Activated CD8-positive, alpha-beta T cell treated with anti-CD3 and anti-CD28 coated beads for 36 hours (primary cell): ENCODE data around the gene ELL2. TPM values are rescaled to one million over a fixed set of nuclear protein-coding genes. Genes with fewer than 3 reads are reported as not detected.

ENCODE experiments used
- ATAC-seq: fragments of 200-7000 bp; cut with Tn5 transposase; one replicate; pipeline ENCODE4 v1.10.0; 2021; ENCODE audit warnings: mild to moderate bottlenecking, moderate library complexity
- CTCF ChIA-PET: fragments of 350-600 bp; sonication (Branson Sonifier 250); formaldehyde crosslinking; loops from one replicate; lab custom pipeline; 2021; ENCODE audit warnings: antibody characterized with exemption; lab: Charles Lee
- POLR2A ChIA-PET: fragments of 350-600 bp; sonication (Branson Sonifier 250); formaldehyde crosslinking; loops from one replicate; lab custom pipeline; 2021; ENCODE audit warnings: antibody characterized with exemption; lab: Charles Lee
- DNase-seq: peaks from one replicate; pipeline ENCODE4 v3.0.0-alpha.2; 2020
- H3K27ac Mint-ChIP-seq: one replicate; pipeline ENCODE4 v1.8.0; 2021; ENCODE audit warnings: mild to moderate bottlenecking, mixed read lengths
- H3K27me3 Mint-ChIP-seq: one replicate; pipeline ENCODE4 v1.8.0; 2021; ENCODE audit warnings: mixed read lengths
- H3K36me3 Mint-ChIP-seq: one replicate; pipeline ENCODE4 v1.8.0; 2021; ENCODE audit warnings: low read depth, mixed read lengths
- H3K4me1 Mint-ChIP-seq: one replicate; pipeline ENCODE4 v1.8.0; 2021; ENCODE audit warnings: low read depth, mixed read lengths
- H3K4me3 Mint-ChIP-seq: one replicate; pipeline ENCODE4 v1.8.0; 2021; ENCODE audit warnings: mild to moderate bottlenecking, moderate library complexity, mixed read lengths
- H3K9me3 Mint-ChIP-seq: one replicate; pipeline ENCODE4 v1.8.0; 2021; ENCODE audit warnings: mixed read lengths
- intact Hi-C: fragments of 100-400 bp; cut with micrococcal nuclease; formaldehyde crosslinking; loops from one replicate; pipeline ENCODE4 v1.10.0; 2022
- total RNA-seq, 2 experiments: library from RNA; stranded (reverse); gene quantifications; one replicate each; pipeline ENCODE4 v1.2.3, GENCODE V29; 2021
- TF ChIP-seq, protein P1 (sequence below): fragments of 200-600 bp; IDR thresholded peaks from one replicate; pipeline ENCODE4 v1.8.0; 2022; ENCODE audit warnings: antibody characterized with exemption, mild to moderate bottlenecking

Gene ELL2
- total RNA-seq, 2 experiments from 2014 or later, result 39.7 to 46.3 TPM

GRCh38 chr5:95975703-95976102 is 14.1 kb upstream of the ELL2 start:
- ChIA-PET POLR2A (interaction anchor here (1.9 to 5.0 kb wide), 2 partner anchors 11 to 14 kb away, joined by 4 to 14 read pairs; partner anchors contain the start of gene ELL2), CTCF (interaction anchor here (1.0 to 1.5 kb wide), 2 partner anchors 10 to 35 kb away, joined by 3 to 4 read pairs; no protein-coding TSS in a partner anchor)
- H3K36me3 Mint-ChIP-seq, result no peaks in the 10 kb centered on the region
- ATAC-seq (no peak), DNase-seq (no peak)
- intact Hi-C loops, result no loop called here
- no peak overlapping the region for H3K4me3 Mint-ChIP-seq
- no peaks in the 10 kb centered on the region for H3K9me3 Mint-ChIP-seq
- H3K27ac Mint-ChIP-seq, result no peak overlapping the region
- peaks cover 9% of the 10 kb centered on the region for H3K27me3 Mint-ChIP-seq
- H3K4me1 Mint-ChIP-seq, result peaks cover 7% of the 10 kb centered on the region
- TF ChIP-seq, protein P1, sequence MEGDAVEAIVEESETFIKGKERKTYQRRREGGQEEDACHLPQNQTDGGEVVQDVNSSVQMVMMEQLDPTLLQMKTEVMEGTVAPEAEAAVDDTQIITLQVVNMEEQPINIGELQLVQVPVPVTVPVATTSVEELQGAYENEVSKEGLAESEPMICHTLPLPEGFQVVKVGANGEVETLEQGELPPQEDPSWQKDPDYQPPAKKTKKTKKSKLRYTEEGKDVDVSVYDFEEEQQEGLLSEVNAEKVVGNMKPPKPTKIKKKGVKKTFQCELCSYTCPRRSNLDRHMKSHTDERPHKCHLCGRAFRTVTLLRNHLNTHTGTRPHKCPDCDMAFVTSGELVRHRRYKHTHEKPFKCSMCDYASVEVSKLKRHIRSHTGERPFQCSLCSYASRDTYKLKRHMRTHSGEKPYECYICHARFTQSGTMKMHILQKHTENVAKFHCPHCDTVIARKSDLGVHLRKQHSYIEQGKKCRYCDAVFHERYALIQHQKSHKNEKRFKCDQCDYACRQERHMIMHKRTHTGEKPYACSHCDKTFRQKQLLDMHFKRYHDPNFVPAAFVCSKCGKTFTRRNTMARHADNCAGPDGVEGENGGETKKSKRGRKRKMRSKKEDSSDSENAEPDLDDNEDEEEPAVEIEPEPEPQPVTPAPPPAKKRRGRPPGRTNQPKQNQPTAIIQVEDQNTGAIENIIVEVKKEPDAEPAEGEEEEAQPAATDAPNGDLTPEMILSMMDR, result no peak

GRCh38 chr5:95973793-95974325 is 12.2 kb upstream of the ELL2 start:
- peak overlapping the region; percentile 27 for H3K27ac Mint-ChIP-seq
- ChIA-PET CTCF (interaction anchor here (0.8 to 1.9 kb wide), 4 partner anchors 12 to 628 kb away, joined by 3 to 7 read pairs (median 3); partner anchors contain the start of gene ELL2), POLR2A (interaction anchor here (1.9 to 5.0 kb wide), 2 partner anchors 10 to 12 kb away, joined by 4 to 14 read pairs; partner anchors contain the start of gene ELL2)
- intact Hi-C loops, result no loop called here
- TF ChIP-seq, protein P1, result no peak
- peaks cover 9% of the 10 kb centered on the region for H3K27me3 Mint-ChIP-seq
- ATAC-seq, result peak; percentile 81
- H3K9me3 Mint-ChIP-seq, result peaks cover 4% of the 10 kb centered on the region
- peaks cover 7% of the 10 kb centered on the region for H3K4me1 Mint-ChIP-seq
- no peak overlapping the region for H3K4me3 Mint-ChIP-seq
- H3K36me3 Mint-ChIP-seq, result no peaks in the 10 kb centered on the region
- DNase-seq, result peak; percentile 45

GRCh38 chr5:95972196-95972595 is 10.5 kb upstream of the ELL2 start:
- no peak overlapping the region for H3K4me3 Mint-ChIP-seq
- intact Hi-C loops, result no loop called here
- ChIA-PET CTCF (interaction anchor here (1.2 to 1.4 kb wide), 2 partner anchors 10 to 364 kb away, joined by 4 read pairs; no protein-coding TSS in a partner anchor), POLR2A (interaction anchor here (5.0 kb wide), 1 partner anchor 11 kb away, joined by 14 read pairs; the partner anchor contains the start of gene ELL2)
- no peak for DNase-seq
- TF ChIP-seq, protein P1, result no peak
- H3K27me3 Mint-ChIP-seq, result peaks cover 1% of the 10 kb centered on the region
- H3K36me3 Mint-ChIP-seq, result no peaks in the 10 kb centered on the region
- ATAC-seq, result no peak
- H3K4me1 Mint-ChIP-seq, result peaks cover 7% of the 10 kb centered on the region
- no peak overlapping the region for H3K27ac Mint-ChIP-seq
- peaks cover 4% of the 10 kb centered on the region for H3K9me3 Mint-ChIP-seq

DNA sequence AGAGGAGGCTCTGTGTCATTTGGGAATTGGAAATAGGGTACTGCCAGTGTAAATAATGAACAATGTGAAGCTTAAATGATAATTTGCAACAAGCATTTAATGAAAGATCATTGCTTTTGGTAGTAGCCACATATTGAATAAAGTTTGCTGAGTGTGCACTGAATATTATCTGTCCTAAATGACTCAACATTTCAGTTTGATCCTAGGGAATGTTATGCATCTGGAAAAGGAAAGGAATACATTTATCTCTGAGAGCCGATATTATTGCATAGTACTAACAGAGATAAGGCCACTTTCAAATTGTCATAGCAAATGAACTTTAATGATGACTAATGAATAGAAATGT is 8.7 kb upstream of the ELL2 start:
- TF ChIP-seq, protein P1, result no peak

GRCh38 chr5:95969651-95970358 is 8.2 kb upstream of the ELL2 start:
- ChIA-PET POLR2A (no interaction called here), CTCF (interaction anchor here (1.3 kb wide), 1 partner anchor 111 kb away, joined by 3 read pairs; no protein-coding TSS in a partner anchor)
- DNase-seq, result no peak
- intact Hi-C loops, result no loop called here
- Mint-ChIP-seq H3K4me3 (no peak overlapping the region), H3K27ac (no peak overlapping the region), H3K9me3 (peaks cover 4% of the 10 kb centered on the region), H3K36me3 (no peaks in the 10 kb centered on the region), H3K4me1 (peaks cover 7% of the 10 kb centered on the region), H3K27me3 (peaks cover 1% of the 10 kb centered on the region)
- no peak for ATAC-seq
- TF ChIP-seq, protein P1, result no peak

More for the DNA sequence above, 8.7 kb upstream of the ELL2 start:
- DNase-seq (no peak), ATAC-seq (no peak)
- Mint-ChIP-seq H3K4me1 (peaks cover 7% of the 10 kb centered on the region), H3K27ac (no peak overlapping the region), H3K9me3 (peaks cover 4% of the 10 kb centered on the region), H3K4me3 (no peak overlapping the region), H3K27me3 (peaks cover 1% of the 10 kb centered on the region), H3K36me3 (no peaks in the 10 kb centered on the region)
- POLR2A ChIA-PET, result no interaction called here
- intact Hi-C loops, result no loop called here
- CTCF ChIA-PET, result interaction anchor here (1.3 kb wide), 1 partner anchor 111 kb away, joined by 3 read pairs; no protein-coding TSS in a partner anchor
